Activated CD4-positive, alpha-beta memory T cell treated with anti-CD3 and anti-CD28 coated beads, Interleukin-2, amount 10 ng/mL, durations not matched to agents 7 days and 5 days (primary cell): ENCODE results near the gene HYOU1. TPM values are rescaled to one million over a fixed set of nuclear protein-coding genes. Genes with fewer than 3 reads are reported as not detected.
A peak's percentile ranks its signal among the peaks of the same experiment; 100 is the strongest.
"Not testable (repeated sequence)": the region's sequence is repeated elsewhere in the genome, so short reads cannot be mapped to it uniquely, and the experiment has no call there.

ENCODE experiments used
- CTCF ChIA-PET: fragments of 350-600 bp; sonication (Branson Sonifier 250); formaldehyde crosslinking; loops from one replicate; lab custom pipeline; 2021; ENCODE audit warnings: antibody characterized with exemption, inconsistent platforms; lab: Charles Lee
- POLR2A ChIA-PET: fragments of 350-600 bp; sonication (Branson Sonifier 250); formaldehyde crosslinking; loops from one replicate; lab custom pipeline; 2021; ENCODE audit warnings: antibody characterized with exemption; lab: Charles Lee
- DNase-seq: peaks from one replicate; pipeline ENCODE4 v3.0.0-alpha.2; 2020
- H3K27ac Mint-ChIP-seq: one replicate; pipeline ENCODE4 v1.8.0; 2021; ENCODE audit warnings: mild to moderate bottlenecking, mixed read lengths
- H3K27me3 Mint-ChIP-seq: one replicate; pipeline ENCODE4 v1.8.0; 2021; ENCODE audit warnings: mixed read lengths
- H3K36me3 Mint-ChIP-seq: one replicate; pipeline ENCODE4 v1.8.0; 2021; ENCODE audit warnings: low read depth, mixed read lengths
- H3K4me1 Mint-ChIP-seq: one replicate; pipeline ENCODE4 v1.8.0; 2021; ENCODE audit warnings: mixed read lengths
- H3K4me3 Mint-ChIP-seq: one replicate; pipeline ENCODE4 v1.8.0; 2021; ENCODE audit warnings: mild to moderate bottlenecking, mixed read lengths
- H3K9me3 Mint-ChIP-seq: one replicate; pipeline ENCODE4 v1.8.0; 2021; ENCODE audit warnings: mixed read lengths
- total RNA-seq, 2 experiments: library from RNA; stranded (reverse); gene quantifications; one replicate each; pipeline ENCODE4 v1.2.3, GENCODE V29; 2021

The HYOU1 gene
- total RNA-seq, 2 experiments from 2014 or later, result 123 to 125 TPM

- H3K4me1 Mint-ChIP-seq, result peaks cover 56% of the 10 kb centered on the region
- CTCF ChIA-PET, result no interaction called here
- H3K36me3 Mint-ChIP-seq, result peaks cover 78% of the 10 kb centered on the region
- H3K4me3 Mint-ChIP-seq, result no peak overlapping the region
- no peaks in the 10 kb centered on the region for H3K9me3 Mint-ChIP-seq
- POLR2A ChIA-PET, result interaction anchor here (1.1 to 2.1 kb wide), 3 partner anchors 8 to 42 kb away, joined by 3 to 5 read pairs (median 4); no protein-coding TSS in a partner anchor
- peak overlapping the region; percentile 47 for H3K27ac Mint-ChIP-seq
- DNase-seq, result no peak
- H3K27me3 Mint-ChIP-seq, result no peaks in the 10 kb centered on the region
These were observed 4.7 kb downstream of the HYOU1 start for GRCh38 chr11:119052163-119052814.

- DNase-seq, result no peak
- ChIA-PET POLR2A (interaction anchor here (1.1 to 2.1 kb wide), 6 partner anchors 8 to 43 kb away, joined by 3 to 6 read pairs (median 4); partner anchors contain the start of genes TRAPPC4 and VPS11), CTCF (no interaction called here)
- H3K27me3 Mint-ChIP-seq, result no peaks in the 10 kb centered on the region
- peak overlapping the region; percentile 47 for H3K27ac Mint-ChIP-seq
- H3K4me1 Mint-ChIP-seq, result peaks cover 56% of the 10 kb centered on the region
- H3K9me3 Mint-ChIP-seq, result no peaks in the 10 kb centered on the region
- H3K4me3 Mint-ChIP-seq, result no peak overlapping the region
- H3K36me3 Mint-ChIP-seq, result peaks cover 82% of the 10 kb centered on the region
These were observed 5.4 kb downstream of the HYOU1 start for GRCh38 chr11:119051440-119052162.

- Mint-ChIP-seq H3K27ac (no peak overlapping the region), H3K4me1 (peaks cover 33% of the 10 kb centered on the region), H3K27me3 (no peaks in the 10 kb centered on the region), H3K36me3 (peaks cover 83% of the 10 kb centered on the region), H3K9me3 (no peaks in the 10 kb centered on the region), H3K4me3 (no peak overlapping the region)
- POLR2A ChIA-PET, result interaction anchor here (1.4 to 2.0 kb wide), 2 partner anchors 19 to 29 kb away, joined by 4 to 7 read pairs; partner anchors contain the start of gene VPS11
- CTCF ChIA-PET, result no interaction called here
- DNase-seq, result no peak
These were observed 7.9 kb downstream of the HYOU1 start for GRCh38 chr11:119049081-119049480.

GRCh38 chr11:119048644-119049043, 8.4 kb downstream of the HYOU1 start:
- Mint-ChIP-seq H3K36me3 (peaks cover 80% of the 10 kb centered on the region), H3K9me3 (no peaks in the 10 kb centered on the region), H3K27ac (no peak overlapping the region), H3K4me1 (peaks cover 29% of the 10 kb centered on the region), H3K4me3 (no peak overlapping the region), H3K27me3 (no peaks in the 10 kb centered on the region)
- ChIA-PET CTCF (interaction anchor here (1.1 to 1.4 kb wide), 2 partner anchors 17 to 359 kb away, joined by 3 to 4 read pairs; no protein-coding TSS in a partner anchor), POLR2A (interaction anchor here (1.4 to 2.6 kb wide), 3 partner anchors 8 to 29 kb away, joined by 4 to 16 read pairs (median 7); partner anchors contain the start of genes HYOU1 and VPS11)
- DNase-seq, result no peak

- no peaks in the 10 kb centered on the region for H3K9me3 Mint-ChIP-seq
- no peak for DNase-seq
- POLR2A ChIA-PET, result interaction anchor here (2.0 to 2.6 kb wide), 3 partner anchors 9 to 27 kb away, joined by 4 to 16 read pairs (median 6); partner anchors contain the start of genes HYOU1 and SLC37A4
- H3K36me3 Mint-ChIP-seq, result peaks cover 68% of the 10 kb centered on the region
- no peak overlapping the region for H3K27ac Mint-ChIP-seq
- CTCF ChIA-PET, result interaction anchor here (0.8 to 1.4 kb wide), 2 partner anchors 9 to 357 kb away, joined by 3 to 4 read pairs; no protein-coding TSS in a partner anchor
- no peak overlapping the region for H3K4me3 Mint-ChIP-seq
- H3K27me3 Mint-ChIP-seq, result no peaks in the 10 kb centered on the region
- H3K4me1 Mint-ChIP-seq, result peaks cover 18% of the 10 kb centered on the region
These were observed 9.8 kb downstream of the HYOU1 start for GRCh38 chr11:119047205-119047604.

GRCh38 chr11:119046489-119046888, 10.5 kb downstream of the HYOU1 start:
- CTCF ChIA-PET, result interaction anchor here (0.6 to 0.8 kb wide), 3 partner anchors 8 to 57 kb away, joined by 3 to 4 read pairs (median 3); no protein-coding TSS in a partner anchor
- Mint-ChIP-seq H3K27ac (no peak overlapping the region), H3K27me3 (no peaks in the 10 kb centered on the region), H3K36me3 (peaks cover 63% of the 10 kb centered on the region), H3K4me1 (peaks cover 17% of the 10 kb centered on the region), H3K4me3 (no peak overlapping the region), H3K9me3 (no peaks in the 10 kb centered on the region)
- no peak for DNase-seq
- POLR2A ChIA-PET, result interaction anchor here (1.0 to 2.6 kb wide), 3 partner anchors 10 to 49 kb away, joined by 4 to 16 read pairs (median 6); partner anchors contain the start of genes CENATAC, HYOU1 and SLC37A4

- Mint-ChIP-seq H3K36me3 (peaks cover 51% of the 10 kb centered on the region), H3K9me3 (no peaks in the 10 kb centered on the region), H3K4me3 (no peak overlapping the region), H3K4me1 (peaks cover 10% of the 10 kb centered on the region), H3K27me3 (no peaks in the 10 kb centered on the region), H3K27ac (no peak overlapping the region)
- CTCF ChIA-PET, result no interaction called here
- DNase-seq, result no peak
- POLR2A ChIA-PET, result interaction anchor here (0.9 to 1.4 kb wide), 2 partner anchors 12 to 26 kb away, joined by 3 read pairs; no protein-coding TSS in a partner anchor
These were observed 12.3 kb downstream of the HYOU1 start for GRCh38 chr11:119044708-119045107.

- peaks cover 2% of the 10 kb centered on the region for H3K27me3 Mint-ChIP-seq
- ChIA-PET CTCF (interaction anchor here (1.3 kb wide), 1 partner anchor 10 kb away, joined by 3 read pairs; no protein-coding TSS in a partner anchor), POLR2A (interaction anchor here (1.1 to 1.5 kb wide), 3 partner anchors 9 to 25 kb away, joined by 3 to 5 read pairs (median 5); partner anchors contain the start of genes HYOU1 and VPS11)
These were observed 14.1 kb downstream of the HYOU1 start for GRCh38 chr11:119042927-119043326.

GRCh38 chr11:119041821-119042514, 15.0 kb downstream of the HYOU1 start:
- no peak for DNase-seq
- CTCF ChIA-PET, result interaction anchor here (0.7 to 1.3 kb wide), 4 partner anchors 9 to 15 kb away, joined by 3 to 5 read pairs (median 4); no protein-coding TSS in a partner anchor
- no peaks in the 10 kb centered on the region for H3K9me3 Mint-ChIP-seq
- peaks cover 4% of the 10 kb centered on the region for H3K4me1 Mint-ChIP-seq
- POLR2A ChIA-PET, result interaction anchor here (0.6 to 1.5 kb wide), 3 partner anchors 10 to 13 kb away, joined by 3 to 5 read pairs (median 3); no protein-coding TSS in a partner anchor
- H3K27me3 Mint-ChIP-seq, result peaks cover 2% of the 10 kb centered on the region
- no peak overlapping the region for H3K27ac Mint-ChIP-seq
- H3K36me3 Mint-ChIP-seq, result peaks cover 26% of the 10 kb centered on the region
- no peak overlapping the region for H3K4me3 Mint-ChIP-seq

More at GRCh38 chr11:119042927-119043326, 14.1 kb downstream of the HYOU1 start:
- H3K9me3 Mint-ChIP-seq, result no peaks in the 10 kb centered on the region
- no peak overlapping the region for H3K4me3 Mint-ChIP-seq
- H3K4me1 Mint-ChIP-seq, result peaks cover 4% of the 10 kb centered on the region
- no peak for DNase-seq
- no peak overlapping the region for H3K27ac Mint-ChIP-seq
- H3K36me3 Mint-ChIP-seq, result peaks cover 34% of the 10 kb centered on the region

GRCh38 chr11:119039471-119039870, 17.5 kb downstream of the HYOU1 start:
- H3K27me3 Mint-ChIP-seq, H3K4me1 Mint-ChIP-seq, H3K36me3 Mint-ChIP-seq, DNase-seq, H3K9me3 Mint-ChIP-seq, H3K4me3 Mint-ChIP-seq, H3K27ac Mint-ChIP-seq: not testable (repeated sequence)
- POLR2A ChIA-PET, result interaction anchor here (0.6 to 1.0 kb wide), 3 partner anchors 9 to 20 kb away, joined by 3 to 4 read pairs (median 4); partner anchors contain the start of genes SLC37A4 and TRAPPC4
- CTCF ChIA-PET, result interaction anchor here (1.5 kb wide), 1 partner anchor 17 kb away, joined by 4 read pairs; no protein-coding TSS in a partner anchor

GRCh38 chr11:119038884-119039283, 18.1 kb downstream of the HYOU1 start:
- no peak for DNase-seq
- H3K4me1 Mint-ChIP-seq, result peaks cover 4% of the 10 kb centered on the region
- H3K9me3 Mint-ChIP-seq, result no peaks in the 10 kb centered on the region
- CTCF ChIA-PET, result interaction anchor here (0.9 to 1.5 kb wide), 2 partner anchors 8 to 17 kb away, joined by 4 read pairs; no protein-coding TSS in a partner anchor
- H3K36me3 Mint-ChIP-seq, result no peaks in the 10 kb centered on the region
- POLR2A ChIA-PET, result interaction anchor here (0.6 to 1.0 kb wide), 3 partner anchors 8 to 20 kb away, joined by 3 to 4 read pairs (median 4); partner anchors contain the start of genes SLC37A4 and TRAPPC4
- no peak overlapping the region for H3K27ac Mint-ChIP-seq
- H3K27me3 Mint-ChIP-seq, result peaks cover 2% of the 10 kb centered on the region
- H3K4me3 Mint-ChIP-seq, result no peak overlapping the region

GRCh38 chr11:119034813-119035212, 22.2 kb downstream of the HYOU1 start:
- POLR2A ChIA-PET, result no interaction called here
- Mint-ChIP-seq H3K27ac (no peak overlapping the region), H3K36me3 (no peaks in the 10 kb centered on the region), H3K27me3 (peaks cover 2% of the 10 kb centered on the region), H3K9me3 (no peaks in the 10 kb centered on the region), H3K4me3 (no peak overlapping the region), H3K4me1 (peaks cover 7% of the 10 kb centered on the region)
- CTCF ChIA-PET, result no interaction called here
- no peak for DNase-seq
